GM20000 (cell line): Measurements from ENCODE around the gene SIGLEC11.
"Not testable (repeated sequence)": the region's sequence is repeated elsewhere in the genome, so short reads cannot be mapped to it uniquely, and the experiment has no call there.

Experiments used
- DNase-seq: peaks from one replicate; pipeline ENCODE4 v3.0.0; 2012; ENCODE audit warnings: low spot score
- TF ChIP-seq, protein P1 (sequence below): IDR thresholded peaks from 2 replicates; pipeline ENCODE4 v1.5.1; 2012; ENCODE audit warnings: mild to moderate bottlenecking, control low read depth; ENCODE audit errors: extremely low read depth, missing control alignments

SIGLEC11 gene

DNA sequence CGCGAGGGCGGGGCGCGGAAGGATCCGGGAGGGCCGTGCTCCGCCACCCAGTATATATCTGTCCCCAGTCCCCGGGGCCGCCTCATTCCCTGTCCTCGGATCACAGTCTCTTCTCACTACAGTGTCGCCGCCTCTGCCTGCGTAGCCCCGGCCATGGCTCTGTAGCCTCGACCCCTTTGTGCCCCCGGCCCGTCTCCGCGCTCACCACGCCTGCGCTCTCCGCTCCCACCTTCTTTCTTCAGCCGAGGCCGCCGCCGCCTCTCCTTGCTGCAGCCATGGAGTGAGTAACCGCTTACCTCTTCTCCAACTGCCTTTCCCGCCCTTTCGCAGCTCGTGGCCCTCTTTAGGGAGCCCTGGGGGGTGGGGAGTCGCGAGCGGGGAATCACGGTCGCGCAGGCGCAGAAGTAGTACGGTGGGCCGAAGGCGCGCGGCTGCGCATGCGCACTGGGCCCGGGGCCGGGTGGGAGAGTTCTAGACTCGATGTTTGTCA is 31.8 kb downstream of the SIGLEC11 start, which contains the start of the genes ATF5 and NUP62:
Gene ATF5, plus strand, starts transcription at position 85 of the 490 bp plus-strand sequence. CDS start 1,646 bp downstream, outside the sequence.
Gene NUP62, minus strand, starts transcription at position 384 of the 490 bp plus-strand sequence. CDS start 19,697 bp downstream, outside the sequence.
- TF ChIP-seq, protein P1, sequence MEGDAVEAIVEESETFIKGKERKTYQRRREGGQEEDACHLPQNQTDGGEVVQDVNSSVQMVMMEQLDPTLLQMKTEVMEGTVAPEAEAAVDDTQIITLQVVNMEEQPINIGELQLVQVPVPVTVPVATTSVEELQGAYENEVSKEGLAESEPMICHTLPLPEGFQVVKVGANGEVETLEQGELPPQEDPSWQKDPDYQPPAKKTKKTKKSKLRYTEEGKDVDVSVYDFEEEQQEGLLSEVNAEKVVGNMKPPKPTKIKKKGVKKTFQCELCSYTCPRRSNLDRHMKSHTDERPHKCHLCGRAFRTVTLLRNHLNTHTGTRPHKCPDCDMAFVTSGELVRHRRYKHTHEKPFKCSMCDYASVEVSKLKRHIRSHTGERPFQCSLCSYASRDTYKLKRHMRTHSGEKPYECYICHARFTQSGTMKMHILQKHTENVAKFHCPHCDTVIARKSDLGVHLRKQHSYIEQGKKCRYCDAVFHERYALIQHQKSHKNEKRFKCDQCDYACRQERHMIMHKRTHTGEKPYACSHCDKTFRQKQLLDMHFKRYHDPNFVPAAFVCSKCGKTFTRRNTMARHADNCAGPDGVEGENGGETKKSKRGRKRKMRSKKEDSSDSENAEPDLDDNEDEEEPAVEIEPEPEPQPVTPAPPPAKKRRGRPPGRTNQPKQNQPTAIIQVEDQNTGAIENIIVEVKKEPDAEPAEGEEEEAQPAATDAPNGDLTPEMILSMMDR = no peak
- peak; percentile 95 for DNase-seq

DNA sequence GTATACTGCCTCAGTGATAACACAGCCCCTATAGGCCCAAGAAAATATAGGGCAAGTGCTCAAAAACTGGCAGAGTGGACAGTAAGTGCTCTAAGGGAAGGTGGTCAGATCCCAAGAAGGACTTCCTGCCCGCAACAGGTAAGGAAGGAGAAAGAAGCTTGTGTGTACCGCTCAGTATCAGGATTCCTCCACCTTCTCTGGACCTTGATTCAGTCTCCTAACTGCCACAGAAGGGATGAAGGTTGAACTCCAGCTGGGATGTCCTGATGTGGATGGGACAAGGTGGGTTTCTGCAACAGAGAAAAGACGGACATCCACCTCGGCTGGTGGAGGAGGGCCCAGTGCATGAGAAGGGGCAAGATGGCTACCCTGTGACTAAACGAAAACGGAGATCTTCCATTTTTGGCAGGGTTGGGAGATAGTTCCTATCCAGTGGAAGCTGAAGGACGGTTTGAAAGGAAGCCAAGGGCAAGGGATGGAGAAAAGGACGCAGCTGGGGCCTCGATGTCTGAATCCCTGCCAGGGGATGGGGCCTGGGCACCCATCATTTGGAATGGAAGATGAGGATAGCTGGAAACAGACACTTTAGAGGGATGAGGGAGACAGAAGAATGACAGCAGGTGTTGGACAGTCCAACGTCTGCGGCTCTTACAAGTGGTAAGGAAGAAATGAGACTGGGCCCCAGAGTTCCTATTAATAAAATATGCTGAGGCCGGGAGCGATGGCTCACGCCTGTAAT is 33.3 kb downstream of the SIGLEC11 start:
- no peak for DNase-seq
- TF ChIP-seq, protein P1 = no peak

DNA sequence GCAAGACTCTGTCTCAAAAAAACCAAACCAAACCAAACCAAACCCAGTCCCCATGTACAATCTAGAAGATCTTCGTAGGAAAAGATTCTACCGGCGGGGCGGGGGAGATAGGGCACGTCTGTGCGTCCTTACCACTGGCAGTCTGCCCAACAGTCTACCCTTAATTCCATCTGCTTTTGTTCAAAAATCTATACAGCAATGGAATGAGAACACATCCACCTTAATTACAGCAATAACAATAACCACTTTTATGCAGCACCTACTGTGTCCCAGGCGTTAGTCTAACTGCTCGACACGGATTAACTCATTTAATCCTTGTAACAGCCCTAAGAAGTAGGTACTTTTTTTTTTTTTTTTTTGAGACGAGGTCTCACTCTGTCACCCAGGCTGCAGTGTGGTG is 34.5 kb downstream of the SIGLEC11 start:
- TF ChIP-seq, protein P1 = no peak
- no peak for DNase-seq

DNA sequence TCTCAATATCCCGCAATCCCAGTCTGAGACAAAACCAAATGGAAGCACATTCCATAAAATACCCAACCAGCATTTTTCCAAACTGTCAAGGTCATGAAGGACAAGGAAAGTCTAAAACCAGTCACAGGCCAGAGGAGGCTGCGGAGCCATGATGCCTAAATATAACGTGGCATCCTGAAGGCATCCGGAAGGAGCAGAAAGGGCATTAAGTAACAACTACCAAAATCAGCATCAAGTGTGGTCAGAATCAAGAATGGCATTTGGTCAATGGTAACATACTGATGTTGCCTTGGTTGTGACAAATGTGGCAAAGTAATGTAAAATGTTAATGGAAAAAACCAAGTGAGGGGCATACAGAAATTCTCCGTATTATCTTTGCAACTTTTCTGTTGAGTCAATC is 35.5 kb downstream of the SIGLEC11 start:
- DNase-seq = no peak
- TF ChIP-seq, protein P1 = no peak

DNA sequence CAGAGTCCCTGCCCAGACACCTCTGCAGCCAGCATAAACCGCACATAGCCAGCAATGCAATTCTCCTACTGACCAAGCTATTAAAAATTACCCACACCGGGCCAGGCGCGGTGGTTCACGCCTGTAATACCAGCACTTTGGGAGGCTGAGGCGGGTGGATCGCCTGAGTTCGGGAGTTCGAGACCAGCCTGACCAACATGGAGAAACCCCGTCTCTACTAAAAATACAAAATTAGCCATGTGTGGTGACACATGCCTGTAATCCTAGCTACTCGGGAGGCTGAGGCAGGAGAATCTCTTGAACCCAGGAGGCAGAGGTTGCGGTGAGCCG is 36.1 kb downstream of the SIGLEC11 start:
- DNase-seq = not testable (repeated sequence)

DNA sequence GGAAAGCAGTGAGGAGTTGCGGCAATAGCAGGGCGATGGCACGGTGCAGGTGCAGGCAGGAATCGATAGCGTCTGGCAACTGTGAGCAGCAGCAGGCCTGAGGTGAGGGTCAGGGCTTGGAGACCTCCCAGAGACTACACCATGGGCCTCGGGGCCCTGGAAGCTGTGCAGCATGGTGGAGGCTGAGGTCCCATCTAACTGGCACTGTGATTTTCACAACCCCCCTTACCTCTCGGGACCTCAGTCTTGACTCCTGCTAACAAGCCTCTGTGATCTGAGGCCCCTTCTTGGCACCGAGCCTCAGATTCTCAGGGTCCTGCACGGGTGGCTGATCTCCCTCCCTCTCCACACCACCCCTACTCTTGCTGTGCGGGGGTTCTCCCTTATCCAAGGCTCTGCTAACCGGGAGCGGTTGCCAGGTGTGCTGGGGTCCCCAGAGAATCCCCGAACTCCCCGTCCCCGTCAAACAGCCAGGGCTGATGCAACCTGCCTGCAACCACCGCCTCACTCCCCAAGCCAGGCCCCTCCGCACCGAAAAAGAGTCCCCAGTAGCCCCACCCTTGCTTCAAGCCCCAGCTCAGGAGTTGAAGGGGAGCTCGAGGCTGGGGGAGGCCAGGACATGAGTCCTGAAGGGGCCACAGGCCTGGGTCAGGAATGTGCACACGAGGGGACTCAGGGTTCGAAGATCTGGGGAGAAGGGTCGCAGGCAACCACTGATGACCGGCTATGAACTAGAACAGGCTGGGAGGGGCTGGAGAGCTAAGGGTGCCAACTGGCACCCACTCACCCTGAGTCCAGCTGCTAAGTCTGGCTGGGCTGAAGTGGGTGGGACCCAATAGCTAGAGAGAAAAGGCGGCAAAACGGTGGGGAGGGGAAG is 36.7 kb downstream of the SIGLEC11 start:
- TF ChIP-seq, protein P1 = no peak
- no peak for DNase-seq

DNA sequence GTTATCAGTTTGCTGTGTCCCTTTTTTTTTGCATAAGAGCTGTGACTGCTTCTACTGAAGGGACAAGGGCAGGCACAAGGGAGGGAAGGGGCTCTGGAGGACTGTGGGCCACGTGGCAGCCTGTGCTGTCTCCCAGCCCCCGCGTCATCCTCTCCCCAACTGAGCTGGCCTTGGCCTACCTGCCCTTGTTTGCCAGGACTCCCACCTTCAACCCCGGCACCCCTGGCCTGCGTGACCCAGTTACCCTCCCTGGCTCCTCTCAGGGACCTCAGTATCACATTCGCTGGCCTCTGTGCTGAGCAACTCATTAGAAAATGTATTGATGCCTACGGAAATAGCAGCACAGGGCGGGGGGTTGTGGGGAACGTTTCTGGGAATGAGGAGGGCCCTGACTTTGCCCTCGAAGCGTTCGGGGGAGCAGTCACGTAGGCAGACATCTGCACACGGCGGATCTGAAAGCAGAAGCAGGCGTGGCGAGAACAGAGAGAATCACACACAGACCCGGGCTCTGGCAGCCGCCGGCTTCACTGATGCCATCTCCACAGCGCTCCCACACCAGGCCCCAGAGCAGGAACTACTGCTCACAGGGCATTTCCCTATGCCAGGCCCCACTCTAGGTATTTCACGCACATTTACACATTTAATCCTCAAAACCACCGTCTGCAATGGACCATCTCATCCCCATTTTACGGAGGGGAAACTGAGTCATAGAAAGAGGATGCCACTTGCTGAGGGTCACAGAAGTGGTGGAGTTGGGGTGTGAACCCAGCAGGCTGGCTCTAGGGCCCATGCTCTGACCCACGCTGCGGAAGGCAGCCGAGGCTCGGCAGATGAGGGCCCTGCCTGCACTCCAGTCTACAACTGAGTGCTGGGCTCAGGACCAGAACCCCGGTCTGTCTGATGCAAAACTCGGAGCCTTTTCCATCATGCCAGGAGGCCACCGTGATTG is 37.6 kb downstream of the SIGLEC11 start:
- TF ChIP-seq, protein P1 = no peak
- DNase-seq = no peak
